HepG2 (cell line): ENCODE measurements around the gene FNDC4. TPM values are rescaled to one million over a fixed set of nuclear protein-coding genes. Genes with fewer than 3 reads are reported as not detected.

Experiments
- ATM ChIP-seq: fragments of 450-650 bp; IDR thresholded peaks from 2 replicates; pipeline ENCODE4 v1.7.1; 2017; ENCODE audit warnings: mild to moderate bottlenecking, borderline replicate concordance
- CHD4 ChIP-seq: fragments of 200-600 bp; sonication (generic); IDR thresholded peaks from 2 replicates; pipeline ENCODE4 v1.7.0; 2017; ENCODE audit warnings: mild to moderate bottlenecking, low read length, borderline replicate concordance
- ETV6 ChIP-seq: sonication (generic); formaldehyde crosslinking; conservative IDR thresholded peaks from 2 replicates; pipeline ENCODE4 v1.4.0; 2020; ENCODE audit warnings: missing genetic modification reagents
- HDAC2 ChIP-seq: sonication (generic); formaldehyde crosslinking; IDR thresholded peaks from 2 replicates; pipeline ENCODE4 v1.4.0; 2020; ENCODE audit warnings: missing genetic modification reagents
- HNF1B ChIP-seq: sonication (generic); formaldehyde crosslinking; IDR thresholded peaks from 2 replicates; pipeline ENCODE4 v1.5.1; 2020; ENCODE audit warnings: mild to moderate bottlenecking, moderate library complexity, missing genetic modification reagents
- HOXA3 ChIP-seq: sonication (generic); formaldehyde crosslinking; IDR thresholded peaks from 2 replicates; pipeline ENCODE4 v1.5.0; 2020; ENCODE audit warnings: missing genetic modification reagents
- HOXA7 ChIP-seq: sonication (generic); formaldehyde crosslinking; IDR thresholded peaks from 2 replicates; pipeline ENCODE4 v1.8.1; 2022; ENCODE audit warnings: mild to moderate bottlenecking, missing genetic modification reagents, moderate library complexity
- KAT2B ChIP-seq: fragments of 150-350 bp; IDR thresholded peaks from 2 replicates; pipeline ENCODE4 v1.6.1; 2014; ENCODE audit warnings: low read depth, low read length, borderline replicate concordance
- KAT8 ChIP-seq: IDR thresholded peaks from 2 replicates; pipeline ENCODE4 v1.6.1; 2016; ENCODE audit warnings: missing genetic modification reagents, missing compliant biosample characterization
- NCOA1 ChIP-seq: sonication (generic); formaldehyde crosslinking; IDR thresholded peaks from 2 replicates; pipeline ENCODE4 v1.9.0; 2021; ENCODE audit warnings: missing genetic modification reagents
- PRDM15 ChIP-seq: sonication (generic); formaldehyde crosslinking; IDR thresholded peaks from 2 replicates; pipeline ENCODE4 v1.4.0; 2020; ENCODE audit warnings: missing genetic modification reagents
- RBM22 ChIP-seq: fragments of 200-400 bp; formaldehyde crosslinking; optimal IDR thresholded peaks from 2 replicates; pipeline ENCODE3; 2017; ENCODE audit warnings: mild to moderate bottlenecking, low read length, moderate library complexity
- SRF ChIP-seq: IDR thresholded peaks from 2 replicates; pipeline ENCODE4 v1.6.1; 2011; ENCODE audit warnings: mild to moderate bottlenecking, low read depth, low read length, moderate library complexity
- SRY ChIP-seq: sonication (generic); formaldehyde crosslinking; IDR thresholded peaks from 2 replicates; pipeline ENCODE4 v1.8.0; 2022; ENCODE audit warnings: mild to moderate bottlenecking, missing genetic modification reagents
- TOE1 ChIP-seq: sonication (generic); formaldehyde crosslinking; IDR thresholded peaks from 2 replicates; pipeline ENCODE4 v1.4.0; 2020; ENCODE audit warnings: mild to moderate bottlenecking, missing genetic modification reagents
- ZBTB33 ChIP-seq: sonication (generic); formaldehyde crosslinking; IDR thresholded peaks from 2 replicates; pipeline ENCODE4 v1.4.0; 2020; ENCODE audit warnings: missing genetic modification reagents
- ZC3H4 ChIP-seq: sonication (generic); formaldehyde crosslinking; IDR thresholded peaks from 2 replicates; pipeline ENCODE4 v1.4.0; 2020; ENCODE audit warnings: missing genetic modification reagents, borderline replicate concordance
- ZMYM2 ChIP-seq: sonication (generic); formaldehyde crosslinking; IDR thresholded peaks from 2 replicates; pipeline ENCODE4 v1.8.0; 2022; ENCODE audit warnings: mild to moderate bottlenecking, missing genetic modification reagents
- ZNF207 ChIP-seq: fragments of 450-650 bp; IDR thresholded peaks from 2 replicates; pipeline ENCODE4 v1.6.1; 2016; ENCODE audit warnings: antibody characterized with exemption, borderline replicate concordance
- ZNF589 ChIP-seq: sonication (generic); formaldehyde crosslinking; conservative IDR thresholded peaks from 2 replicates; pipeline ENCODE4 v1.8.0; 2022; ENCODE audit warnings: mild to moderate bottlenecking, moderate library complexity, missing genetic modification reagents
- ZNF761 ChIP-seq: sonication (generic); formaldehyde crosslinking; conservative IDR thresholded peaks from 2 replicates; pipeline ENCODE4 v1.4.0; 2020; ENCODE audit warnings: mild to moderate bottlenecking, missing genetic modification reagents
- ZNF792 ChIP-seq: IDR thresholded peaks from 2 replicates; pipeline ENCODE4 v1.6.1; 2016
- polyA plus RNA-seq, 8 experiments: library from polyadenylated mRNA; depleted of rRNA in 3 of 8; stranded (reverse) in 7 of 8; unstranded in 1 of 8; fragments of >200 nt; fragmentation: Illumina TruSeq in 4 of 8; extraction: Trizol in 4 of 8; gene quantifications; 2 replicates each; pipeline versions ENCODE4 v1.2.1 to v1.2.3, GENCODE V29; 2011 to 2016; ENCODE audit warnings: low read depth in 4 of 8, missing spikeins in 1 of 8, mixed read lengths in 1 of 8; ENCODE audit not compliant: insufficient read depth in 1 of 8
- total RNA-seq, 5 experiments: library from RNA; depleted of rRNA; stranded (reverse); fragments of >200 nt; fragmentation: Illumina TruSeq; extraction: Trizol; gene quantifications; 2 replicates each; pipeline ENCODE4 v1.2.3, GENCODE V29; 2016; ENCODE audit warnings: low read depth in 1 of 5
- TF ChIP-seq, protein P1 (sequence below): sonication (generic); formaldehyde crosslinking; IDR thresholded peaks from 2 replicates; pipeline ENCODE4 v1.5.0; 2020; ENCODE audit warnings: mild to moderate bottlenecking, missing genetic modification reagents

Gene FNDC4
- total and polyA plus RNA-seq, 2 of the 13 experiments (the other 11 are each of a cell fraction or from before 2014, with no cell fraction given) = 9.0 to 17.4 TPM

- no peak for TF ChIP-seq HOXA7 (CRISPR knock-in tag)
- TF ChIP-seq ATM = no peak
- peak; percentile 98 for TF ChIP-seq HOXA3 (CRISPR knock-in tag)
- TF ChIP-seq TOE1 (CRISPR knock-in tag) = no peak
- TF ChIP-seq ETV6 (CRISPR knock-in tag) = no peak
- TF ChIP-seq, protein P1, sequence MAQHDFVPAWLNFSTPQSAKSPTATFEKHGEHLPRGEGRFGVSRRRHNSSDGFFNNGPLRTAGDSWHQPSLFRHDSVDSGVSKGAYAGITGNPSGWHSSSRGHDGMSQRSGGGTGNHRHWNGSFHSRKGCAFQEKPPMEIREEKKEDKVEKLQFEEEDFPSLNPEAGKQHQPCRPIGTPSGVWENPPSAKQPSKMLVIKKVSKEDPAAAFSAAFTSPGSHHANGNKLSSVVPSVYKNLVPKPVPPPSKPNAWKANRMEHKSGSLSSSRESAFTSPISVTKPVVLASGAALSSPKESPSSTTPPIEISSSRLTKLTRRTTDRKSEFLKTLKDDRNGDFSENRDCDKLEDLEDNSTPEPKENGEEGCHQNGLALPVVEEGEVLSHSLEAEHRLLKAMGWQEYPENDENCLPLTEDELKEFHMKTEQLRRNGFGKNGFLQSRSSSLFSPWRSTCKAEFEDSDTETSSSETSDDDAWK (CRISPR knock-in tag) = no peak
- TF ChIP-seq SRF = no peak
- no peak for TF ChIP-seq ZMYM2
- TF ChIP-seq ZC3H4 (CRISPR knock-in tag) = no peak
- TF ChIP-seq SRY (CRISPR knock-in tag) = peak; percentile 33; the same call in 1 of the 2 replicates
- TF ChIP-seq CHD4 = no peak
- no peak for TF ChIP-seq ZNF761
- peak; percentile 92 for TF ChIP-seq HNF1B (CRISPR knock-in tag)
- TF ChIP-seq ZNF589 (CRISPR knock-in tag) = no peak
- no peak for TF ChIP-seq RBM22
- 0 out of 2 replicates have a peak, but pooled peaks have one; percentile 7 for TF ChIP-seq ZBTB33 (CRISPR knock-in tag)
- TF ChIP-seq KAT2B = no peak
- TF ChIP-seq ZNF792 (CRISPR knock-in tag) = peak; percentile 79
- TF ChIP-seq NCOA1 (CRISPR knock-in tag) = no peak
- TF ChIP-seq ZNF207 = no peak
- no peak for TF ChIP-seq PRDM15 (CRISPR knock-in tag)
- TF ChIP-seq KAT8 (CRISPR knock-in tag) = peak; percentile 95
- TF ChIP-seq HDAC2 (CRISPR knock-in tag) = peak; percentile 78
Measured at GRCh38 chr2:27489498-27490397, 5.3 kb downstream of the FNDC4 start, which contains the start of gene IFT172 (continued).
